Neuronal stem cell (in vitro differentiated cells): ENCODE results near the gene METTL8.
"Not testable (repeated sequence)": the region's sequence is repeated elsewhere in the genome, so short reads cannot be mapped to it uniquely, and the experiment has no call there.

Experiments
- DNase-seq: peaks from one replicate; pipeline ENCODE4 v3.0.0-alpha.2; 2013; ENCODE audit warnings: low spot score
- H2AFZ ChIP-seq: one replicate; pipeline ENCODE4 v1.6.1; 2013; ENCODE audit warnings: mild to moderate bottlenecking, low read length, inconsistent platforms
- H2AK5ac ChIP-seq: 2 replicates; pipeline ENCODE4 v1.6.1; 2013; ENCODE audit warnings: low read depth, mild to moderate bottlenecking, inconsistent platforms, low read length, moderate library complexity, mixed read lengths
- H2BK120ac ChIP-seq: 2 replicates; pipeline ENCODE4 v1.6.1; 2013; ENCODE audit warnings: low read depth, mild to moderate bottlenecking, inconsistent platforms, low read length, moderate library complexity, mixed read lengths
- H2BK12ac ChIP-seq: one replicate; pipeline ENCODE4 v1.6.1; 2013; ENCODE audit warnings: low read length, inconsistent platforms
- H2BK15ac ChIP-seq: 2 replicates; pipeline ENCODE4 v1.6.1; 2013; ENCODE audit warnings: mild to moderate bottlenecking, low read length, inconsistent platforms, mixed read lengths
- H2BK5ac ChIP-seq: one replicate; pipeline ENCODE4 v1.6.1; 2013; ENCODE audit warnings: inconsistent platforms, mild to moderate bottlenecking, low read length, moderate library complexity
- H3K14ac ChIP-seq: one replicate; pipeline ENCODE4 v1.6.1; 2013; ENCODE audit warnings: low read length, inconsistent platforms
- H3K18ac ChIP-seq: 2 replicates; pipeline ENCODE4 v1.6.1; 2013; ENCODE audit warnings: low read length, inconsistent platforms
- H3K23ac ChIP-seq: 2 replicates; pipeline ENCODE4 v1.6.1; 2013; ENCODE audit warnings: low read depth, mild to moderate bottlenecking, mixed read lengths, low read length, inconsistent platforms; ENCODE audit not compliant: poor library complexity
- H3K27ac ChIP-seq: replicated peaks from 3 replicates; pipeline ENCODE4 v1.5.1; 2013; ENCODE audit warnings: low read length, inconsistent platforms
- H3K27me3 ChIP-seq, 3 experiments: 2 replicates each; pipeline ENCODE4 v1.6.1; 2013; ENCODE audit warnings: low read length in 3 of 3, mild to moderate bottlenecking in 2 of 3, inconsistent platforms in 1 of 3, low read depth in 1 of 3, mixed read lengths in 1 of 3, moderate library complexity in 1 of 3; ENCODE audit not compliant: control insufficient read depth in 3 of 3, insufficient read depth in 3 of 3
- H3K36me3 ChIP-seq, 2 donors: replicated peaks in 1 of 2; 2 replicates each; pipeline ENCODE4 v1.6.1; 2013; ENCODE audit warnings: low read length in 2 of 2; ENCODE audit not compliant: control insufficient read depth in 2 of 2, insufficient read depth in 2 of 2
- H3K4ac ChIP-seq: 2 replicates; pipeline ENCODE4 v1.6.1; 2013; ENCODE audit warnings: inconsistent platforms, mild to moderate bottlenecking, low read length, moderate library complexity
- H3K4me1 ChIP-seq, 2 donors: 1 replicate in 1 of 2; 2 replicates in 1 of 2; pipeline ENCODE4 v1.6.1; 2013; ENCODE audit warnings: low read length in 2 of 2, low read depth in 1 of 2; ENCODE audit not compliant: control insufficient read depth in 2 of 2, insufficient read depth in 1 of 2
- H3K4me2 ChIP-seq: one replicate; pipeline ENCODE4 v1.6.1; 2013; ENCODE audit warnings: mild to moderate bottlenecking, low read length, inconsistent platforms; ENCODE audit not compliant: insufficient read depth, poor library complexity, severe bottlenecking
- H3K4me3 ChIP-seq, 2 donors: 2 replicates each; pipeline ENCODE4 v1.5.1; 2013; ENCODE audit warnings: low read length in 2 of 2, mild to moderate bottlenecking in 2 of 2, inconsistent platforms in 1 of 2, moderate library complexity in 1 of 2
- H3K79me1 ChIP-seq: one replicate; pipeline ENCODE4 v1.6.1; 2013; ENCODE audit warnings: low read depth, mild to moderate bottlenecking, inconsistent platforms, low read length, moderate library complexity
- H3K9ac ChIP-seq: one replicate; pipeline ENCODE4 v1.6.1; 2013; ENCODE audit warnings: mild to moderate bottlenecking, low read depth, low read length, inconsistent platforms; ENCODE audit not compliant: poor library complexity
- H3K9me3 ChIP-seq, 2 donors: replicated peaks in 1 of 2; 2 replicates each; pipeline versions ENCODE3 to v1.6.1; 2013; ENCODE audit warnings: low read length in 2 of 2, mild to moderate bottlenecking in 2 of 2, inconsistent platforms in 1 of 2, low read depth in 1 of 2, mixed read lengths in 1 of 2, moderate library complexity in 1 of 2; ENCODE audit not compliant: control insufficient read depth in 2 of 2, insufficient read depth in 1 of 2
- H4K8ac ChIP-seq: one replicate; pipeline ENCODE4 v1.6.1; 2013; ENCODE audit warnings: low read depth, mild to moderate bottlenecking, inconsistent platforms, low read length, moderate library complexity
- H4K91ac ChIP-seq: one replicate; pipeline ENCODE4 v1.6.1; 2013; ENCODE audit warnings: low read length, low read depth, mild to moderate bottlenecking, inconsistent platforms; ENCODE audit not compliant: poor library complexity
- WGBS, 2 donors: extraction: QIAGEN DNeasy Blood & Tissue Kit; methylation state at CpG; one replicate each; pipeline ENCODE4 v1.1.7; 2013; ENCODE audit warnings: missing lambda C conversion rate in 2 of 2, mixed read lengths in 1 of 2; ENCODE audit not compliant: insufficient read length in 2 of 2, insufficient replicate concordance in 1 of 2; ENCODE audit errors: extremely low coverage in 2 of 2; 5-methylcytosine and 5-hydroxymethylcytosine counted together

METTL8 gene

DNA sequence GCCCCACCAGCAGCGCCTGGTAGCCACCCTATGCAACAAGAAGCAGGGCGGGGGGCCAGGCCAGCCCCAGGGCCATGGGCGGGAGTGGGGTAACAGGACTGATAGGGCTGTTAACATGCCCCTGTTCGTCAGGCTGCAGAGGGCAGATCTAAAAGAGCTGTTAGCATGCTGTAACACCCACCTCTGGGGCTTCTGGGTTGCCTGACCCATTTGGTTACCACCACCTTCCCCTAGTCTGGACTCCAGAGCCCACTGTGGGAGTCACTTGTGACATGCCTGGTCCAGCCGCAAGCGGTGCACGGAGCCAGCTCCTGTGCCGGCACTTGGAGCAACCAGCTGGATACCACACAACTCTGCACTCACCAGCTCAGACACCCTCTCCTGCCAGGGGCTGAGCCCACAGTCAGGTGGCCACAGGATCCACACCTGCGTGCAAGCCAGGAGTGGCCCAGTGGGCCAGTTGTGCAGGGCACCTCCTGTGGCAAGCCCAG is 2.1 kb downstream of the METTL8 start:
- H3K9me3 ChIP-seq: peaks cover 0 to 10% of the 10 kb centered on the region in 2 donors
- peaks cover 10 to 12% of the 10 kb centered on the region in 2 donors for H3K4me1 ChIP-seq
- no peak overlapping the region for H2AFZ ChIP-seq
- DNase-seq: no peak
- H2BK5ac ChIP-seq: no peak overlapping the region
- no peak overlapping the region for H4K91ac ChIP-seq
- H2BK15ac ChIP-seq: no peak overlapping the region
- H3K23ac ChIP-seq: no peak overlapping the region
- no CpG with 5 or more reads among the region's 9 CpGs for WGBS, 2 donors
- no peak overlapping the region for H4K8ac ChIP-seq
- peaks cover 3 to 13% of the 10 kb centered on the region in 2 donors for H3K36me3 ChIP-seq
- H3K79me1 ChIP-seq: no peaks in the 10 kb centered on the region
- no peak overlapping the region for H3K14ac ChIP-seq
- no peak overlapping the region for H3K4me3 ChIP-seq
- no peaks in the 10 kb centered on the region for H3K27me3 ChIP-seq
- H3K27ac ChIP-seq: no peak overlapping the region
- no peak overlapping the region for H2BK120ac ChIP-seq
- no peak overlapping the region for H3K4ac ChIP-seq
- H2AK5ac ChIP-seq: peak overlapping the region; percentile 16
- no peak overlapping the region for H3K4me2 ChIP-seq
- peak overlapping the region; percentile 24 for H2BK12ac ChIP-seq
- no peak overlapping the region for H3K9ac ChIP-seq
- H3K18ac ChIP-seq: no peak overlapping the region

DNA sequence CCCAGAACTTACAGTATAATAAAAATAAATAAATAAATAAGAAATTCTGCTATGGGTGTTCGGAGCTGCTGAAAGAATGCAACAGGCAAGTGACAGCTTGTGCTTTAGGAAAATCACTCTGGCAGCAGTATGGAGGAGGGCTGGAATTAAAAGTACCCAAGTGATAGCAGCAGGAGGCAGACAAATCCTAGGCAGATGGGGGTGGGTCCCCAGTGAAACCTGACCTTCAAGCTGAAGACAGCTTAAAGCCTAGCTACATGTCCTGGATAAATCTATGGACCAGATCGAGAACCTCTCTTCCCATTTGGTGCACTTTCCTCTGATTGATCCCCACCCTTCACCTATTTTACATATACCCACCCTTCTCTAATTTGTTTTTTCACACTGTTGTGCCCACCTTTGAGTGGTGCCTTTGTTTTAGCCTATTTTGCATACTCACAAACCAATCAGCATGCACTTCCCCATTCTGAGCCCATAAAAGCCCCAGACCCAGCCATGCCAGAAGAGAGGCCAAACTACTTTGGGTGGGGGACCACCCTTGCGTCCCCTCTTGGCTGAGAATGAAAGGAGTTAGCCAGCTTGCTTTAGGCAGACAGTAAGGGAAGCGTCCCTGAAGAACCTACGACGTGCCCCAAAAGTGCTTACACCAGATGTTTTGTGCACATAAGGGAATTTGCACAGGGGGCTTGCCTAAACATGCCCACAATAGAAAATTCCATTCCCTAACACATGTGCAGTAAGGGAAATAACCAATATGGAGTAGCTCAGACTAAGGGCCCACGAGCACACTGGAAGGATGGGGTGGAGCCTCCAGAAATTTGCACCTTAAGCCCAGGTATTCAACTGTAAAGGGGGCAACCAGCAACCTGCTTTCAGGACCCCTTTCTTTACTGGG is 3.0 kb downstream of the METTL8 start:
- no peak overlapping the region for H4K8ac ChIP-seq
- H3K27ac ChIP-seq: no peak overlapping the region
- no peak for DNase-seq
- no peak overlapping the region for H3K14ac ChIP-seq
- no peak overlapping the region for H2BK12ac ChIP-seq
- no peak overlapping the region for H4K91ac ChIP-seq
- no peak overlapping the region for H3K4ac ChIP-seq
- no peaks in the 10 kb centered on the region for H3K79me1 ChIP-seq
- H3K9ac ChIP-seq: no peak overlapping the region
- H3K27me3 ChIP-seq: no peaks in the 10 kb centered on the region
- peaks cover under 1 to 4% of the 10 kb centered on the region in 2 donors for H3K36me3 ChIP-seq
- no peak overlapping the region for H2BK120ac ChIP-seq
- no peak overlapping the region for H2BK15ac ChIP-seq
- H2AK5ac ChIP-seq: no peak overlapping the region
- H3K4me1 ChIP-seq: peaks cover 10 to 12% of the 10 kb centered on the region in 2 donors
- H3K23ac ChIP-seq: no peak overlapping the region
- no peak overlapping the region for H3K18ac ChIP-seq
- no peak overlapping the region for H2AFZ ChIP-seq
- H3K4me2 ChIP-seq: no peak overlapping the region
- no peak overlapping the region for H2BK5ac ChIP-seq
- no CpG with 5 or more reads among the region's 7 CpGs for WGBS, 2 donors
- no peak overlapping the region for H3K4me3 ChIP-seq
- H3K9me3 ChIP-seq: peaks cover 0 to 3% of the 10 kb centered on the region in 2 donors

GRCh38 chr2:171422710-171423495 is 10.9 kb downstream of the METTL8 start:
- DNase-seq, H2BK15ac ChIP-seq, H2BK5ac ChIP-seq, H3K27me3 ChIP-seq, H2BK12ac ChIP-seq, H2AK5ac ChIP-seq, H3K14ac ChIP-seq, H3K4me1 ChIP-seq, H3K27ac ChIP-seq, H3K4me2 ChIP-seq, H3K18ac ChIP-seq, H3K4ac ChIP-seq, H3K9ac ChIP-seq, H3K4me3 ChIP-seq, H4K91ac ChIP-seq, H2BK120ac ChIP-seq, H3K79me1 ChIP-seq, H3K23ac ChIP-seq, H4K8ac ChIP-seq, H3K36me3 ChIP-seq, H2AFZ ChIP-seq: not testable (repeated sequence)
- H3K9me3 ChIP-seq: peaks cover 6 to 29% of the 10 kb centered on the region in 2 donors
- no CpG with 5 or more reads among the region's 2 CpGs for WGBS, 2 donors
